GM19099 (cell line): ENCODE data around the gene TCAIM.

Experiments
- POLR2A ChIP-seq: IDR thresholded peaks from 3 replicates; pipeline ENCODE4 v1.6.1; 2011; ENCODE audit warnings: low read depth; ENCODE audit not compliant: insufficient read length; ENCODE audit errors: extremely low read depth

The TCAIM gene, protein sequence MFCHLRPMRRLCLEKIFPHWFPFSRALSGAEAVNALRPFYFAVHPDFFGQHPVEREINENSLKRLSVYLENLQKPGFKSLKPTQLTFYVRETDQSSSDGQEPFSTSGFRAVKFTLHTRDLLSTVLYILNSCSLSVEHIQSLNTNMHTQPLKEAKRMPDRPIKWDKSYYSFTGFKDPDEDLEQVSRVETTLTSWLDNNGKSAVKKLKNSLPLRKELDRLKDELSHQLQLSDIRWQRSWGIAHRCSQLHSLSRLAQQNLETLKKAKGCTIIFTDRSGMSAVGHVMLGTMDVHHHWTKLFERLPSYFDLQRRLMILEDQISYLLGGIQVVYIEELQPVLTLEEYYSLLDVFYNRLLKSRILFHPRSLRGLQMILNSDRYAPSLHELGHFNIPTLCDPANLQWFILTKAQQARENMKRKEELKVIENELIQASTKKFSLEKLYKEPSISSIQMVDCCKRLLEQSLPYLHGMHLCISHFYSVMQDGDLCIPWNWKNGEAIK

DNA sequence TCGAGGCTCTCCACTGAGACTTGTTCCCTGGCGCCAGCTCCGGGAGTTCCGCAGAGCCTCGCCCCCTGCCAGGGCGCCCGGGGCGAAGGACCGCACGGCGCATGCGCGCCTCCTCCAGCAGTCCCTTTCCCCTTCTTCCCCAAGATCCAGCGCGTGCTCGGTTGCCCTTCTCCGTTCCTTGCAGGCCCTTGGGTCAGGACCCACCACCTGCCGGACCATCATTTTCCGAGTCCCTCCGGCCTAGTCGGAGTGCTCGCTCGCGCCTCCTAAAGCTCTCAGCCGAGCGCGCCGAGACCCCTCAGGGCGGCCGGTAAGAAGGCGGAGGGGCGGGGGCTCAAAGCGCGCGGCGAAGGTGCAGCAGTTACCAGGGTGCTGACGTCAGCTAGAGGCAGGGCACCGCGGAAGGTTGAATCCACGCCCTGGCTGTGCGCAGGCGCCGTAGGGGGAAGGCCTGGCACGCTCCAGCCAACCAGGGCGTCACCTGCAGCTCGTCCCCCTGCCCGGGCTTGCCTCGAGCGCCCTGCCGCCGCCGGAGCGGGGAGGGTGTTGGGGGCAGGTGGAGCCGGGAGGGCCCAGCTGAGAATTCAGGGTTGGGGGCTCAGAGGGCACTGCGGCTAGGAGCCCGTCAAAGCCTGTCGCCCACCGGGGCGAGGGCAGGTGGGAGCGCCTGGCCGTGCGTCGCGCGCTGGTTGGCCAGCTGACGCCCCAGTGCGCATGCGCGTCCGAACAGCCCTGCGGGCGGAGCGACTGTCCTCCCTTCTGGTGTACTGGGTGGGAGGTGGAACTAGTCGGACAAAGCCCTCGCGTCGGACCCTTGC is at the start of gene TCAIM:
Gene TCAIM (plus strand): TSS at position 757 of the 818 bp plus-strand sequence. CDS start 16,017 bp downstream, outside the sequence.
- peak; percentile 82 for TF ChIP-seq POLR2A

DNA sequence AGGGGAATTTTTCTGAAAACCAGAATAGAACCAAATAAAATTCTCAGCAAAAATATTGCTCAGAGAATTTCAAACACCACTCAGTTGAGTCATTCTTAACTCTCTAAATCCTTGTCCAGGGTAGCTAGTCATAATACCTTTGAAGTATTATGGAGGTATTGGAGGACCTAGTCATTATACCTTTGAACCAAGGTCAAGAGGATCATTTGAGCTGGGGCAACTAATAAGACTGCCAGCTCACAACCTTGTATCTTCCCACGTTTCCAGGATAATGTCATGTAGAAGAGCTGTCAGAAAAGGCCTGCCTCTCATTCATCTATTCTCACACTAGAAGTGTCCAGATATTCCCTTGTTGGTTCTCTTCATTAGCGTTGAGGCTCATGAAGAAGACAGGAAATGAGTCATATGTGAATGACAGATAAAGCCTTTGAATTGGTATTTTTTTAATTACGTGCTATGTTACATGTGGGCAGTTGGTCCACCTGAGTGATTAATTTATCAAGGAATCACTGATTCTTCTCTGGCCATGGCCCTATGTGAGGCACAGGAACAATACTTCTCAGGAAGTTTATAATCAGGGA is 48.6 kb upstream of the TCAIM start:
- no peak for TF ChIP-seq POLR2A

DNA sequence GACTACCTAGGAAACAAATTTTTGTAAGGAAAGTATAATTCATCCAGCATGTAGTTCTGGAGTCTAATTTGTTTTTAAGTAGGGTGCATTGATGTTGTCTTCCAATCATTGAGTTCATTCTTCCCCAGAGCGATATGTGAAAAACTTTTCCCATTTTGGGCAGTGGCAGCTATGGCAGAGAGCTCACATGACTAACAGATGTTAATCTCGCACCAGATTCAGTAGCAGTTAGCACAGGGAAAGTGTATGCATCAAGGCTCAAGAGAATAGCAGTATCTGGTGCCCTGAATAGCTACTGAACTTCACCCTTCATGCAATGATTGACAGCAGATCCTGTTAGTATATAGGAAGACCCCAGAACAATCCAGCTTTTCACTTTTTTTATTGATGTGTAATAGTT is 46.3 kb upstream of the TCAIM start:
- TF ChIP-seq POLR2A = no peak

DNA sequence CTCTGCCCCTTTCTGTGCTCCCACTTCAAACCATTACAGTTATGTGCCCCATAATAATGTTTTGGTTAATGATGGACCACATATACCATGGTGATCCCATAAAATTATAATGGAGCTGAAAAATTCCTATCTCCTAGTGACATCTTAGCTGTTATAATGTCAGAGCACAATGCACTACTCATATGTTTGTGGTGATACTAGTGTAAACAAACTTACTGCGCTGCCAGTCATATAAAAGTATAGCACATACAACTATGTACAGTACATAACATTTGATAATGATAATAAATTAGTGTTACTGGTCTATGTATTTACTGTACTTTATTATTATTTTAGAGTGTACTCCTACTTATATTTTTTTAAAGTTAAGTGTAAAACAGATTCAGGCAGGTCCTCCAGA is 45.6 kb upstream of the TCAIM start:
- TF ChIP-seq POLR2A = no peak

DNA sequence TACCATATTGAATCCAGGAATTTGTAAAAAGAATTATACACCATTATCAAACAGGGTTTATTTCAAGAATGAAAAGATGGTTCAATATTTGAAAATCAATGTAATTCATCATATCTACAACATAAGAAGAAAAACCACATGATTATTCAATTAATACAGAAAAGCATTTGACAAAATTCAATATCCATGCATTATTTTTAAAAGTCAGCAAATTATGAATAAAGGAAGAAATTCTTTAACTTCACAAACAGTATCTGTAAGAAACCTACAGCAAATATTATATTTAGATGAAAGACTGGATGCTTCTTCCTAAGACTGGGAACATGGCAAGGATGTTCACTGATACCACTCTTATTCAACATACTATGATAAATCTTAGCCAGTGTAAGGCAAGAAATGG is 41.3 kb upstream of the TCAIM start:
- TF ChIP-seq POLR2A = no peak

DNA sequence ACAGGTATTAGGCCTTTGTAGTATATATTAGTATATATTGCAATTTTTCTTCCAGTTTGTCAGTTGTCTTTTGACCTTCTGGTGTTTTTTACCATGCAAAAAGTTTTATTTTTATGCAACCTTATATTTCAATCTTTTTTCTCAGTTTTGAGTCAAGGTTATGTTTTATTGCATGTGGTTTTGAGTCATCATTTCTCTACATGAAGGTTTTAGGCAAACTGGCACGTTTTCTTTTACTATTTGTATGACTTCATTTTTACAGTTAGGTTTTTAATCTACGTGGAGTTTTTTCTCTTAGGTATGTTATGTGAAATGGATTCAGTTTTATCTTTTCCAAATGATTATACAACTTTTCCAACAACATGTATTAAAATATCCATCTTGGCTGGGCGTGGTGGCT is 36.8 kb upstream of the TCAIM start:
- no peak for TF ChIP-seq POLR2A

DNA sequence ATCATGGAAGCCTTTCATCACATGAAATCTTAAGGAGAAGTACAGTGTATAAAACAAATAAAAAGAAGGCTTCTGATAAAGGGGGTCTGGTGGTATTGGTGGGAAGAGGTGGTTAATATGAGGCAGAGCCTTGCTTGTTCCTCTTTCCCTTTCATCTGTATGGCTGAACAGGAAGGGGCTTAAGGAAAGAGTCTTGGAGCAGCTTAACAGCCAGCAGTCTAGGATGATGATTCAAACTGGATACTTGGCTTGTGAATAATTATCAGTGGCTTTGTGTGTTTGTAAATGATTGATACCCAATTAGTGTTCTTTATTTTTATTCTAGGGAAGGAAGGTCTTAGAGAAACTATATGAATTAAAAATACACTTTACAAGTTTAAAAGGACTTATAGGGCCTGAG is 29.1 kb upstream of the TCAIM start:
- no peak for TF ChIP-seq POLR2A

DNA sequence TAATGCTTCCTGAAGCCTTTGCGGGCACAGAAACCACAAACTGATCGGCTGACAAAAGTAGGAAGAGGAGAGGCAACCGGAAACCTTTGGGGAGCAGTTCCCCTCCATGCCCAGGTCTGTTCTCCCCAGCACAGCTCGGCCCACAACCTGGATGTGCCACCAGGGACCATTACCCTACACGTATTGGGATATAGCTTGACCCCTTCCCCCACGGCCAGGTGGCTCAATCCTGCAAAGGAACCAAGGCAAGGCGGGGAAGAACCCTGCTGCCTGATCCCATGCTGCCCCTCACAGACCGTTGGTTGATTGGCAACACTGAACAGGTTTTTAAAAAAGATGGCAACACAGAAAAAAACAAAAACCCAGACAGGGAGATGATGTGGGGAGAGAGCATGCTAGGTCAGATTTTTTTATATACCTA is 19.7 kb upstream of the TCAIM start:
- TF ChIP-seq POLR2A = no peak

DNA sequence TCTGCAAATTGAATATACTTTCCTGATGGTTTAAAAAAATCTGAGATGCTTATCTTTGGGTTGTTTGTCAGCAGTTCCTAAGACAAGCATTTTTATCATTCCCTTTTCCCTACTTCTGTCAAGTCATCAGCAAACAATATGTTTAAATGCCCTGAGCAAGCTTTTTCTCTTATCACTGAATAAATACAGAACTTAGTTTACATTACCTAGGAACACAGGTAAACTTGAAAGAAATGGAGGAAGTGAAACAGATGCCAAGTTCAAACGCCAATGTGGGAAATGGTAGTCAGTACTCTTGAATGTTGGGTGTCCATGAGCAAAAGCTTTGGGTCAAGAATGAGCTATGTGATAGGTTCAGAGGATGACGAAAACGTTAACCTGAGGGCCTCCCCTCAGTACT is 17.2 kb upstream of the TCAIM start:
- TF ChIP-seq POLR2A = no peak

DNA sequence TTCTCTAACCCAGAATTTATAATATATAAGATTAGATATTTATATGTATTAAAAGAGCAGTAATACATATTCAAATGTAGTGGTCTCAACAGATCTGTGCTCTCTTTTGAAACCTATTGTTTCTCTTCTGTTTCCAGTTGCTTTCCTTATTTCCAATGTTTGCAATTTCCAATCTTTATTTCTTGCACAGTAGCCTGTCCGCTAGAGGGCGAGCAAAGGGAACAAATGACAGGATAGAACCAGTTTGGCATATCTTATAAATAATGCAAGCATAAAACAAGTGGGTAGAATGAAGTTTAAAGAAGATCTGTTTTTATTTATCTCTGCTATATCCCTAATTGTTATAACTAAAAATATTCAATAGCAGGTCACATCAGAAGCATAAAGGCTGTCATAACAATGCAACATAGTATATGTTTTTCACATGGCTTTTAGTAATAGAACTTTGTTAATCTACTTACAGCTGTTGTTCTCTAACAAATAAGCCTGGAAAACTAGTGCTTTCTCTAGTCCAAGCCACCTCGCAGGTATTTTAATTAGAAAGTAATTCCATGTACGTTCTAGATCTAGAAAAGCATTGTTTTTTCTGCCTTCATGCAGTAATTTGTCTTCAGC is 15.1 kb upstream of the TCAIM start:
- no peak for TF ChIP-seq POLR2A

DNA sequence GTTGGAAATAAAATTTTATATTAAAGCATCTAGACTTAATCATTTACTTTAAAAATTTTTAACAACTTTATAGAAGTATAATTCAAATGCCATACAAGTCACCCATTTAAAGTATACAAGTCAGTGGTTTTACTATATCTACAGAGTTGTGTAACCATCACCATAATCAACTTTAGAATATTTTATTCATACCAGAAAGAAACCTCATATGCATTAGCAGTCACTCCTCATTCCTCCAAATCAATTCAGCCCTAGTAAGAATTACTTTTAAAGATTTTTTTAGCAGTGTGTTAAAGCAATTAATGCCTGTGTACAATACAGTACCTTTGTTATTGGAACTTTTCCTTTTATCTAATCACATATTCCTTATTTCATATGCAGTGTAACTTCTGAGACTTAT is 14.0 kb upstream of the TCAIM start:
- TF ChIP-seq POLR2A = no peak

DNA sequence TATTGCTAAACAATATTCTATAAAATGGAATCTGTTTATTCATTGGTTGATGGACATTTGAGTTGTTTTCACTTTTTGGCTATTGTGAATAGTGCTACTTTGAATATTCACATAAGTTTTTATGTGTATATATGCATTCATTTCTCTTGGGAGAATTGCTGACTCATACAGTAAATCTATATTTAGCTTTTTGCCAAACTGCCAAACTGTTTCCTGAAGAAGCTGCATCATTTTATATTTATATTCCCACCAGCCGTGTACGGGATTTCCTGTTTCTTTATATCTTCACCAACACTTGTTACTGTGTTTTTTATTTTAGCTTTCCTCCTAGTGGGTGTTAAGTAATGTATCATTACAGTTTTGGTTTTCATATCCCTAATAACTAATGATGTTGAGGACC is 12.5 kb upstream of the TCAIM start:
- no peak for TF ChIP-seq POLR2A

DNA sequence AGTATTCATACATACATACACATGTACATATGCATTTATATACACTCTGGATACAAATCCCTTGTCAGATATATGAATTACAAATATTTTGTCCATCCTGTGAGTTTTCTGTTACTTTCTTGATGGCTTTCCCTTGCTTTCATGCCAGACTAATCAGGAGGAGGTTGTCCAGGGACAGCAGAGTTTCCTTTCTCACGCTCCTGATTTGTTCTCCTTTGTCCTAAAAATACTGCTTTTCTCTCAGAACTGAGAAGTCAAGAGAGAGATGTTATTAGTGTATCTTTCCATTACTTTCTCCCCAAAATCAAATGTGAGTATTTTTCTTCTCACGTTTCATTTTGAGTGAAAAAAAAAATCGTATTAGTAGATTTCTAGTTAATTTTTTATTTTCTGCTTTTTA is 12.1 kb upstream of the TCAIM start:
- TF ChIP-seq POLR2A = no peak

DNA sequence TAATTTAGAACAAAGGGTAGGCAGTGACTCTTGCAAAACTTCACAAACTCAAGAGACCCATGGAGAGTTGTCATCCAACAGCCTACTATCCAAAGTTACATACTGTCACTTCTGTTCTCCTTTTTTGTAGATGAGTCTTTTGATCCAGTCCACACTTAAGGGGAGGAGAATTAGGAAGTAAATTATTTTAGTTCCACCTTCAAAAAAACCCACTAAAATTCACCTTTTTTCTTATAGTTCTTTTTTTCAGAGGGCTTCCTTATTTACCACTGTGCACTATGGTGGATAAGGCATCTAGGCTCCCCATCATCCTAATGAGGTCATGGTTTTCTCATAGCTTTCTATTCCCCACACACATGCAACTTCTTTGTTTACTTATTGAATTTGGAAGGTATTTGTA is 8.6 kb upstream of the TCAIM start:
- no peak for TF ChIP-seq POLR2A

DNA sequence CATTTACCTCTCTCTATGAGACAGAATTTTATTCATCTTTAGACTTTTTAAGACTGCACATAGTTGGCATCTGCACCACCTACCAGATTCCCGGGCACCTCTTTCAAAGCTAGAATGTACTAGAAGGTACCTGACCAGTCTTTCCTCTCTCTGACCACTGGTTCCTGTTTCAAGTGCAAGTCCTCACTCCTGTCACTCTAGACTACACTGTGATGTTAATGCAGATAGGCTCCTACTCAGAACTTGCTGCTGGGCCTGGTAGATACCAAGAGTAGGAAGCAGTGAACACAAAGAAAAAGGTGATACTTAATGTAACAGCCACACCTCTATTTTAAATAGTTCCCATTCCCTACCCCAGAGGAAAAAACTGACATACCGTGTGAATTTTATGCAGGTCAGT is 8.1 kb upstream of the TCAIM start:
- no peak for TF ChIP-seq POLR2A
